Bronchial epithelial cell (primary cell): ENCODE results near the gene TFEB. TPM values are rescaled to one million over a fixed set of nuclear protein-coding genes. Genes with fewer than 3 reads are reported as not detected.

Experiments used
- DNase-seq: peaks from one replicate; pipeline ENCODE4 v3.0.0-alpha.2; 2010; ENCODE audit warnings: low read depth
- FAIRE-seq: peaks from 2 replicates; lab custom pipeline; 2011; peaks lifted over from hg19 to GRCh38; lab: Jason Lieb, UNC
- H3K27me3 ChIP-seq: 2 replicates; pipeline ENCODE4 v1.5.1; 2011; ENCODE audit warnings: low read length; ENCODE audit not compliant: control insufficient read depth, insufficient read depth
- H3K36me3 ChIP-seq: 2 replicates; pipeline ENCODE4 v1.5.1; 2011; ENCODE audit warnings: low read length; ENCODE audit not compliant: control insufficient read depth, insufficient read depth
- H3K4me3 ChIP-seq: 2 replicates; pipeline ENCODE4 v1.5.1; 2011; ENCODE audit warnings: mild to moderate bottlenecking, low read depth, low read length, control low read depth
- total RNA-seq: library from RNA; depleted of rRNA; stranded (reverse); fragments of >200 nt; gene quantifications from 2 replicates; pipeline ENCODE4 v1.2.1, GENCODE V29; 2014
- TF ChIP-seq, protein P1 (sequence below): IDR thresholded peaks from 2 replicates; pipeline ENCODE4 v1.5.1; 2011; ENCODE audit warnings: mild to moderate bottlenecking, moderate library complexity, low read length, control low read depth, inconsistent platforms; ENCODE audit not compliant: insufficient read depth, severe bottlenecking

Gene TFEB
- total RNA-seq, 1 donor from 2014 or later, result 6.8 TPM

DNA sequence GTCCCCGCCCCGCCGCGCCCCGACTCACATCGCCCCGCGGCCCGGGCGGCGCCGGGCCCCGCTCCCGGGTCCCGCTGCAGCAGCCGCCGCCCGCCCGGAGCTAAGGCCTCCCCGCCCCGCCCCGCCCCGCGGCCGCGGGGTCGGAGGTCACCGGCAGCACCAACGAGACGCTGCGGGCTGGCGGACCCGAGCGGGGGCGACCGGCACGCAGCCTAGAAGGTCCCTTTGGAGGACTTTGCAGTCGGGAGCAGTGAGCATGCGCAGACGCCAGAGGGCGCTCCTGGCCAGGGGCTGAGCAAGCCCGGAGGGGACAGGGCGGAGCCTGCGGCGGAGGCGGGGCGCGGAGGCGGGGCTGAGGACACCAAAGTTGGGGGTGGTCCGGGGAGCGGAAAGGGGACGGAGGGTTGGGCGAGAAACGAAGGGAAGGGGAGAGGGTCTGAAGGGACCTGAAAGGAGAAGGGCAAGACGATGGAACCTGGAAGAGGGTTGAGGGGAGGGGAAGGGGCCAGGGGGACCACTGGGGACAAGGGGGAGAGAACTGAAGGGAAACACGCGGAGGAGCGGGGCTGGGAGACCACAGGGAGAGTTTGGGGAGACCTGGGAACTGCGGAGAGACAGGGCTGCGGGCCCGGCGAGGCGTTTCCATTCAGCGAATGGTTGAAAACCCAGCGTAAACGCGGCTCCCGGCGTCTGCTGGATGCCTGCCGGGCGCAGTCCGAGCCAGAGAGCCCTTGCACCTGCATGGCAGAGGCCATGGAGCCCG is 44.6 kb upstream of the TFEB start, which contains the start of gene FRS3:
Gene FRS3 (minus strand): TSS at position 113 of the 763 bp plus-strand sequence. CDS start 2,913 bp downstream, outside the sequence.
- FAIRE-seq (no peak), DNase-seq (peak; percentile 72)
- Histone ChIP-seq H3K27me3 (no peaks in the 10 kb centered on the region), H3K4me3 (peak within 1 kb of the TSS; percentile 58), H3K36me3 (peaks cover 7% of the 10 kb centered on the region)
- TF ChIP-seq, protein P1, sequence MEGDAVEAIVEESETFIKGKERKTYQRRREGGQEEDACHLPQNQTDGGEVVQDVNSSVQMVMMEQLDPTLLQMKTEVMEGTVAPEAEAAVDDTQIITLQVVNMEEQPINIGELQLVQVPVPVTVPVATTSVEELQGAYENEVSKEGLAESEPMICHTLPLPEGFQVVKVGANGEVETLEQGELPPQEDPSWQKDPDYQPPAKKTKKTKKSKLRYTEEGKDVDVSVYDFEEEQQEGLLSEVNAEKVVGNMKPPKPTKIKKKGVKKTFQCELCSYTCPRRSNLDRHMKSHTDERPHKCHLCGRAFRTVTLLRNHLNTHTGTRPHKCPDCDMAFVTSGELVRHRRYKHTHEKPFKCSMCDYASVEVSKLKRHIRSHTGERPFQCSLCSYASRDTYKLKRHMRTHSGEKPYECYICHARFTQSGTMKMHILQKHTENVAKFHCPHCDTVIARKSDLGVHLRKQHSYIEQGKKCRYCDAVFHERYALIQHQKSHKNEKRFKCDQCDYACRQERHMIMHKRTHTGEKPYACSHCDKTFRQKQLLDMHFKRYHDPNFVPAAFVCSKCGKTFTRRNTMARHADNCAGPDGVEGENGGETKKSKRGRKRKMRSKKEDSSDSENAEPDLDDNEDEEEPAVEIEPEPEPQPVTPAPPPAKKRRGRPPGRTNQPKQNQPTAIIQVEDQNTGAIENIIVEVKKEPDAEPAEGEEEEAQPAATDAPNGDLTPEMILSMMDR, result peak; percentile 97

DNA sequence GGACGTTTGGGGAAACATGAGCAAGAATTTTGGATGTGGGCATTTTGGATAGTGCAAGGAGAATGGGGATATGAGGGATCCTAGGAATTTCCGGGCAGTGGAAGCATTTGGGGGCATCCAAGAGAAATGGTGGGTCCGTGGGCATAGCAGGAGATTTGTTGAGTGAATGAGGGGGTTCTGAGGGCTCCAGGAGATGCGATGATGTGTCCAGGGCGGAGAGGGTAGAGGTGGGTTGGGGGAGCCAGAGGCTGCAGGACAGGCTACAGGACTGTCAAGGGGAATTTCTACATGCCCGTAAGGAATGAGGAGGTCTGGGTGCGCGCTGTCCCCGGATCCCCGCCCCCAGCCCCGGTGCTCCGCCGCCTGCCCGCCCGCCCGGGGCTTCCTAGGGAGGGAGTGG is 43.9 kb upstream of the TFEB start:
- DNase-seq (no peak), FAIRE-seq (no peak)
- TF ChIP-seq, protein P1, result no peak
- Histone ChIP-seq H3K27me3 (no peaks in the 10 kb centered on the region), H3K4me3 (peak overlapping the region; percentile 58), H3K36me3 (peaks cover 13% of the 10 kb centered on the region)

DNA sequence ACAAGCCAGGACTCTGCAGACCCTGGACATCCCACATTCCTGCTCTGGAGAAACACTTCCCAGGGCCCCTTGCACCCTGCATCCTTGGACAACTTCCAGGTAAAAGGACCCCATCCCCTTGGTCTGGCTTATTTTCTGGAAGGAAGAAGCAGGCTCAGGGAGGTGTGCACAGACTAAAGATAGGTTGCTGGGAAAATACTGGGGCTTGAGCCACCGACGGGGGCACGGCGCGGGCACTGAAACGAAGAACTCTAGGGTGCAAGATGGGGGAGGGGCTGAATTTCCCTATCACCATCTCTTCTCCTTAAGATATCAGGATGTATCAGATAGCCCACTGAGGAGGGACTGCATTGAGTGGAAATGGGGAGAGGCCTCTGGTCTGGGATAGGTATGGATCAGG is 43.5 kb upstream of the TFEB start:
- Histone ChIP-seq H3K4me3 (peak overlapping the region; percentile 58), H3K27me3 (no peaks in the 10 kb centered on the region), H3K36me3 (peaks cover 12% of the 10 kb centered on the region)
- no peak for FAIRE-seq
- no peak for DNase-seq
- TF ChIP-seq, protein P1, result no peak

DNA sequence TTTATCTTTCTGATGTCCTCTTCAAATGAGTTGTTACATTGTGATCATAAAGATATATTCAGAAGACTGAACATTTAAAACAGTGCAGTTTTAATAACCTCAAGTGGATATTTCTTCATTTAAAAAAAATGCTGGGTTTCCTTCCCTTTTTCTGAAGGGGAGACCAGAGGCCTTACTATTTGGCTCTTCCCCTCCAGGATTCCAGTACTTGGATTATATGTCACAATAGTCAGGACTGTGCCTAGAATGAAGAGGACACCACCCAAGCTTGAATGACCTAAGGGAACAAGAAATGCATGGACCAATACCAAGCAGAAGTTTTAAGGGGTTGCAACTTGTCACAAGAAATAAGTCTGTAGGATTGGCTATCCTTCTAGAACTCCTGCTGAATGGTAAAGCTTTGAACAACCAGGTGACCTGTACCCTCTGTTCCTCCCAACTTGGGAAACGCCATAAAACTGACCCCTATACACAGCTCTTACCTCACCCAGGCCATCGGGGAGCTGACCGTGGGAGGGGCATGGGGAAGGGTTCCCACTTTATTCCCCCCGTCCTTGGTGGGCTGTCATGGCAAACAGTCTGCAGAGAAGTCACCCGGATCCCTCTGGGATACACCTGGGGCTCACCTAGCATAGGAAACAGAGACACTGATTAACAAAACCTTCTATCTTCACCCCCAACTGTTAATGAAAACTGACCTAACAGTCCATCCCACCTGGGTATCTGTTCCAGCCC is 42.3 kb upstream of the TFEB start:
- H3K4me3 ChIP-seq, result no peak overlapping the region
- FAIRE-seq (no peak), DNase-seq (no peak)
- H3K36me3 ChIP-seq, result peaks cover 12% of the 10 kb centered on the region
- H3K27me3 ChIP-seq, result no peaks in the 10 kb centered on the region
- TF ChIP-seq, protein P1, result no peak

DNA sequence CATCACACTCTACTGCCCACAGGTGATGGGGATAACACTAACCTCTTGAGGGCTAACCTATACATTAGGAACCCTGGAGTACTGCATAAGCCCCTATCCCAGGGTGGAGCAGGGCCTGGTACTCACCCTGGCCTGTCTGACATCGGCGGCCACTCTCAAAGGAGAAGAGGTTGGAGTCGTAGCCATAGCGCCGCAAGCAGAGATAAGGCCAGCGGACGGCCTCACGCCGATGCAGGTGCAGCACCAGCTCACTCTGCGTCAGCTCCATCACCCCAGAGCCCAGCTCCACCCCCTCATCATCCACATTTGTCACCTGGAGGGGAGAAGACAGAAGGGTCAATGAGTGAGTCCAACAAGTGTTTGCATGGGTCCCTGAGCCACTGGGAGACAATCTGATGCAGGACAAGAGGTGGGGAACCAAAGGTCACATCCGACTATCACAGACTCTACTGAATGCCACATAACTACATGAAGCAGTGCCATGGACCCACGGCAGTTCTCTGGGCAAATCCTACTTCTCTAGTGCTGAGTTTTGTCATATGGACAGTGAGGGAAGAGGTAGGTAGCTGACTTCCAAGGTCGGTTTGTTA is 40.0 kb upstream of the TFEB start:
- TF ChIP-seq, protein P1, result no peak
- Histone ChIP-seq H3K27me3 (no peaks in the 10 kb centered on the region), H3K36me3 (peaks cover 19% of the 10 kb centered on the region), H3K4me3 (no peak overlapping the region)
- DNase-seq, result no peak
- no peak for FAIRE-seq
